ENCODE data around the gene EDARADD.

The EDARADD gene

GRCh38 chr1:236417336-236417735, 23.2 kb downstream of the EDARADD start:
- Histone ChIP-seq H3K36me3 (replicated peaks; ENCODE audit: low read depth, low read length) (no peaks in the 10 kb centered on the region), H4K20me1 (ENCODE audit: insufficient read depth, low read length) (no peaks in the 10 kb centered on the region), H2AFZ (ENCODE audit: low read depth, low read length) (no peak overlapping the region), H3K27me3 (ENCODE audit: low read depth, low read length) (peaks cover 33% of the 10 kb centered on the region), H3K4me1 (ENCODE audit: low read length) (no peaks in the 10 kb centered on the region), H3K79me2 (ENCODE audit: low read length) (no peaks in the 10 kb centered on the region), H3K27ac (ENCODE audit: low read length) (no peak overlapping the region), H3K4me3 (ENCODE audit: low read length) (no peak overlapping the region), H3K9me3 (ENCODE audit: insufficient read depth, low read length) (no peaks in the 10 kb centered on the region), H3K9ac (ENCODE audit: low read length) (no peak overlapping the region), H3K4me2 (ENCODE audit: low read length) (no peak overlapping the region)
- TF ChIP-seq CTCF (IDR thresholded peaks at IDR 0.05; ENCODE audit: low read depth, low read length), result no peak
- TF ChIP-seq EZH2phosphoT487 (IDR thresholded peaks at IDR 0.05; ENCODE audit: low read depth), result no peak

GRCh38 chr1:236419502-236419901, 25.4 kb downstream of the EDARADD start:
- peaks cover 26% of the 10 kb centered on the region for H3K27me3 ChIP-seq (ENCODE audit: low read depth, low read length)
- H3K36me3 ChIP-seq (replicated peaks; ENCODE audit: low read depth, low read length), result no peaks in the 10 kb centered on the region
- H3K79me2 ChIP-seq (ENCODE audit: low read length), result no peaks in the 10 kb centered on the region
- no peak overlapping the region for H2AFZ ChIP-seq (ENCODE audit: low read depth, low read length)
- H3K4me2 ChIP-seq (ENCODE audit: low read length), result no peak overlapping the region
- TF ChIP-seq EZH2phosphoT487 (IDR thresholded peaks at IDR 0.05; ENCODE audit: low read depth), result no peak
- TF ChIP-seq CTCF (IDR thresholded peaks at IDR 0.05; ENCODE audit: low read depth, low read length), result no peak
- H3K4me1 ChIP-seq (ENCODE audit: low read length), result peaks cover under 1% of the 10 kb centered on the region; the same call in 1 of the 2 replicates
- H4K20me1 ChIP-seq (ENCODE audit: insufficient read depth, low read length), result no peaks in the 10 kb centered on the region
- H3K4me3 ChIP-seq (ENCODE audit: low read length), result no peak overlapping the region
- no peaks in the 10 kb centered on the region for H3K9me3 ChIP-seq (ENCODE audit: insufficient read depth, low read length)
- no peak overlapping the region for H3K27ac ChIP-seq (ENCODE audit: low read length)
- H3K9ac ChIP-seq (ENCODE audit: low read length), result no peak overlapping the region

GRCh38 chr1:236421022-236421421, 26.9 kb downstream of the EDARADD start:
- H3K4me2 ChIP-seq (ENCODE audit: low read length), result no peak overlapping the region
- H3K4me3 ChIP-seq (ENCODE audit: low read length), result no peak overlapping the region
- H3K4me1 ChIP-seq (ENCODE audit: low read length), result peaks cover 12% of the 10 kb centered on the region
- H3K36me3 ChIP-seq (replicated peaks; ENCODE audit: low read depth, low read length), result no peaks in the 10 kb centered on the region
- H3K27me3 ChIP-seq (ENCODE audit: low read depth, low read length), result peaks cover 26% of the 10 kb centered on the region
- H2AFZ ChIP-seq (ENCODE audit: low read depth, low read length), result no peak overlapping the region
- H3K9ac ChIP-seq (ENCODE audit: low read length), result no peak overlapping the region
- H3K27ac ChIP-seq (ENCODE audit: low read length), result no peak overlapping the region
- TF ChIP-seq EZH2phosphoT487 (IDR thresholded peaks at IDR 0.05; ENCODE audit: low read depth) (no peak), CTCF (IDR thresholded peaks at IDR 0.05; ENCODE audit: low read depth, low read length) (no peak)
- H4K20me1 ChIP-seq (ENCODE audit: insufficient read depth, low read length), result no peaks in the 10 kb centered on the region
- no peaks in the 10 kb centered on the region for H3K79me2 ChIP-seq (ENCODE audit: low read length)
- H3K9me3 ChIP-seq (ENCODE audit: insufficient read depth, low read length), result no peaks in the 10 kb centered on the region

- Histone ChIP-seq H3K27ac (ENCODE audit: low read length) (no peak overlapping the region), H3K4me1 (ENCODE audit: low read length) (peaks cover 12% of the 10 kb centered on the region), H3K9me3 (ENCODE audit: insufficient read depth, low read length) (no peaks in the 10 kb centered on the region), H2AFZ (ENCODE audit: low read depth, low read length) (no peak overlapping the region), H3K4me3 (ENCODE audit: low read length) (no peak overlapping the region), H3K4me2 (ENCODE audit: low read length) (no peak overlapping the region), H3K9ac (ENCODE audit: low read length) (no peak overlapping the region), H4K20me1 (ENCODE audit: insufficient read depth, low read length) (no peaks in the 10 kb centered on the region), H3K79me2 (ENCODE audit: low read length) (no peaks in the 10 kb centered on the region), H3K36me3 (replicated peaks; ENCODE audit: low read depth, low read length) (no peaks in the 10 kb centered on the region), H3K27me3 (ENCODE audit: low read depth, low read length) (peaks cover 26% of the 10 kb centered on the region)
- TF ChIP-seq CTCF (IDR thresholded peaks at IDR 0.05; ENCODE audit: low read depth, low read length) (no peak), EZH2phosphoT487 (IDR thresholded peaks at IDR 0.05; ENCODE audit: low read depth) (no peak)
Measured at GRCh38 chr1:236421850-236422516, 27.9 kb downstream of the EDARADD start.

All from OCI-LY3 (cell line).